WTC11 (cell line): Measurements from ENCODE around the gene PPM1A. TPM values are rescaled to one million over a fixed set of nuclear protein-coding genes. Genes with fewer than 3 reads are reported as not detected.
A peak's percentile ranks its signal among the peaks of the same experiment; 100 is the strongest.

Source experiments
- ATAC-seq: fragments of 200-7000 bp; cut with Tn5 transposase; 2 replicates; pipeline ENCODE4 v1.10.0; 2021; ENCODE audit warnings: mild to moderate bottlenecking, moderate library complexity
- CTCF ChIA-PET: fragments of 300-600 bp; sonication (Branson Sonifier 250); formaldehyde crosslinking; loops from one replicate; lab custom pipeline; 2021; ENCODE audit warnings: antibody characterized with exemption; lab: Charles Lee
- POLR2A ChIA-PET: fragments of 350-600 bp; sonication (Branson Sonifier 250); formaldehyde crosslinking; loops from one replicate; lab custom pipeline; 2021; ENCODE audit warnings: antibody characterized with exemption; lab: Charles Lee
- DNase-seq: peaks from one replicate; pipeline ENCODE4 v3.0.0; 2021; ENCODE audit warnings: low spot score
- H3K27ac Mint-ChIP-seq: 2 replicates; pipeline ENCODE4 v1.8.0; 2021; ENCODE audit warnings: mixed read lengths
- H3K27me3 Mint-ChIP-seq: 2 replicates; pipeline ENCODE4 v1.8.0; 2021; ENCODE audit warnings: low read depth, mild to moderate bottlenecking, moderate library complexity, mixed read lengths
- H3K36me3 Mint-ChIP-seq: 2 replicates; pipeline ENCODE4 v1.8.0; 2021; ENCODE audit warnings: mixed read lengths
- H3K4me1 Mint-ChIP-seq: 2 replicates; pipeline ENCODE4 v1.8.0; 2022; ENCODE audit warnings: mixed read lengths
- H3K4me3 Mint-ChIP-seq: 2 replicates; pipeline ENCODE4 v1.8.0; 2021; ENCODE audit warnings: mild to moderate bottlenecking, moderate library complexity, mixed read lengths
- H3K9me3 Mint-ChIP-seq: 2 replicates; pipeline ENCODE4 v1.8.0; 2021; ENCODE audit warnings: mixed read lengths
- ATF2 ChIP-seq: sonication (generic); formaldehyde crosslinking; IDR thresholded peaks from 2 replicates; pipeline ENCODE4 v1.8.1; 2022; ENCODE audit warnings: low read depth, missing genetic modification reagents, borderline replicate concordance
- CTCF ChIP-seq: fragments of 200-600 bp; IDR thresholded peaks from 2 replicates; pipeline ENCODE4 v1.8.0; 2022; ENCODE audit warnings: antibody characterized with exemption
- ETV6 ChIP-seq: sonication (generic); formaldehyde crosslinking; IDR thresholded peaks from 2 replicates; pipeline ENCODE4 v1.8.1; 2022; ENCODE audit warnings: mild to moderate bottlenecking, missing genetic modification reagents
- FOXP1 ChIP-seq: sonication (generic); formaldehyde crosslinking; IDR thresholded peaks from 2 replicates; pipeline ENCODE4 v1.8.0; 2022; ENCODE audit warnings: missing genetic modification reagents, mild to moderate bottlenecking, moderate library complexity, borderline replicate concordance
- NR1H2 ChIP-seq: sonication (generic); formaldehyde crosslinking; IDR thresholded peaks from 2 replicates; pipeline ENCODE4 v1.9.0; 2021; ENCODE audit warnings: mild to moderate bottlenecking, moderate library complexity, missing genetic modification reagents
- NR3C1 ChIP-seq: sonication (generic); formaldehyde crosslinking; conservative IDR thresholded peaks from 2 replicates; pipeline ENCODE4 v1.8.1; 2023; ENCODE audit warnings: low read depth, mild to moderate bottlenecking, missing genetic modification reagents
- ZNF281 ChIP-seq: sonication (generic); formaldehyde crosslinking; IDR thresholded peaks from 2 replicates; pipeline ENCODE4 v1.8.0; 2023; ENCODE audit warnings: mild to moderate bottlenecking, missing genetic modification reagents
- ZNF317 ChIP-seq: sonication (generic); formaldehyde crosslinking; IDR thresholded peaks from 2 replicates; pipeline ENCODE4 v1.8.1; 2023; ENCODE audit warnings: low read depth, mild to moderate bottlenecking, moderate library complexity, missing genetic modification reagents, borderline replicate concordance
- ZNF512 ChIP-seq: sonication (generic); formaldehyde crosslinking; IDR thresholded peaks from 2 replicates; pipeline ENCODE4 v1.8.1; 2022; ENCODE audit warnings: missing genetic modification reagents, borderline replicate concordance
- ZNF671 ChIP-seq: fragments of 250-450 bp; sonication (Bioruptor Pico); IDR thresholded peaks from 2 replicates; pipeline ENCODE4 v1.8.0; 2021; ENCODE audit warnings: mild to moderate bottlenecking
- total RNA-seq: library from RNA; stranded (reverse); gene quantifications from 3 replicates; pipeline ENCODE4 v1.2.3, GENCODE V29; 2021

PPM1A gene
- total RNA-seq, 1 experiment from 2014 or later = 52.5 TPM

- ChIA-PET CTCF (interaction anchor here (0.6 to 1.5 kb wide), 40 partner anchors 8 to 302 kb away, joined by 3 to 64 read pairs (median 6); partner anchors contain the start of genes DHRS7, PPM1A and SIX6), POLR2A (interaction anchor here (1.0 to 1.3 kb wide), 4 partner anchors 15 to 65 kb away, joined by 3 to 6 read pairs (median 4); partner anchors contain the start of gene PPM1A)
- Mint-ChIP-seq H3K36me3 (peaks cover 15% of the 10 kb centered on the region), H3K4me3 (no peak overlapping the region), H3K27me3 (no peaks in the 10 kb centered on the region), H3K27ac (no peak overlapping the region), H3K9me3 (peaks cover 17% of the 10 kb centered on the region), H3K4me1 (peaks cover 37% of the 10 kb centered on the region)
- ATAC-seq (peak; percentile 72), DNase-seq (peak; percentile 24)
- TF ChIP-seq ZNF512 (CRISPR knock-in tag) = no peak
- TF ChIP-seq ZNF281 (CRISPR knock-in tag) = no peak
- TF ChIP-seq NR1H2 (CRISPR knock-in tag) = no peak
- no peak for TF ChIP-seq ZNF317
- TF ChIP-seq ATF2 = no peak
- TF ChIP-seq ZNF671 (CRISPR knock-in tag) = no peak
- TF ChIP-seq CTCF = peak; percentile 42
- TF ChIP-seq, all 79 proteins: peak for 1
Observed at GRCh38 chr14:60266021-60266937, 17.3 kb downstream of the PPM1A start.

- TF ChIP-seq NR3C1 (no peak), CTCF (no peak), FOXP1 (no peak), ETV6 (CRISPR knock-in tag) (no peak), ZNF281 (CRISPR knock-in tag) (no peak)
- Mint-ChIP-seq H3K27me3 (no peaks in the 10 kb centered on the region), H3K4me3 (no peak overlapping the region), H3K4me1 (peaks cover 72% of the 10 kb centered on the region), H3K9me3 (0 out of 2 replicates have a peak, but pooled peaks cover 7% of the 10 kb centered on the region), H3K36me3 (peaks cover 4% of the 10 kb centered on the region; the same call in 1 of the 2 replicates), H3K27ac (no peak overlapping the region)
- ChIA-PET CTCF (interaction anchor here (0.9 kb wide), 1 partner anchor 60 kb away, joined by 3 read pairs; no protein-coding TSS in a partner anchor), POLR2A (no interaction called here)
- no peak for DNase-seq
- no peak for ATAC-seq
Observed at GRCh38 chr14:60272177-60272576, 23.2 kb downstream of the PPM1A start.
